Left ventricle myocardium inferior (tissue), 1 donor: ENCODE data around the gene EGFL7. TPM values are rescaled to one million over a fixed set of nuclear protein-coding genes. Genes with fewer than 3 reads are reported as not detected.

Source experiments
- DNase-seq: peaks from one replicate; pipeline ENCODE4 v3.0.0-alpha.2; 2020
- H3K27ac ChIP-seq: fragments of 200-600 bp; replicated peaks from 2 replicates; pipeline ENCODE4 v1.8.0; 2021
- H3K27me3 ChIP-seq: fragments of 200-600 bp; 2 replicates; pipeline ENCODE4 v1.8.0; 2021; ENCODE audit warnings: low read depth
- H3K36me3 ChIP-seq: fragments of 200-600 bp; 2 replicates; pipeline ENCODE4 v1.8.0; 2021
- H3K4me1 ChIP-seq: fragments of 200-600 bp; 2 replicates; pipeline ENCODE4 v1.8.0; 2021
- H3K4me3 ChIP-seq: fragments of 200-600 bp; 2 replicates; pipeline ENCODE4 v1.8.0; 2021; ENCODE audit warnings: mild to moderate bottlenecking, moderate library complexity
- H3K9me3 ChIP-seq: fragments of 200-600 bp; replicated peaks from 2 replicates; pipeline ENCODE4 v1.8.0; 2021
- intact Hi-C: fragments of 100-400 bp; cut with micrococcal nuclease; formaldehyde crosslinking; loops from one replicate; pipeline ENCODE4 v1.11.0; 2022
- total RNA-seq: library from RNA; stranded (reverse); fragmentation: NEBNext Ultra II Directional; extraction: Animal tissue kit (Norgen Biotek cat#: 25700); gene quantifications from one replicate; pipeline ENCODE4 v1.2.1, GENCODE V29; 2021
- TF ChIP-seq, protein P1 (sequence below): fragments of 200-600 bp; IDR thresholded peaks from 2 replicates; pipeline ENCODE4 v1.8.0; 2021; ENCODE audit warnings: antibody characterized with exemption, mild to moderate bottlenecking, borderline replicate concordance
- donor health status: DM: no; HTN: yes; CAD: no; lungs with severe emphysema.

EGFL7 gene
- total RNA-seq, 1 donor from 2014 or later: 81.5 TPM

DNA sequence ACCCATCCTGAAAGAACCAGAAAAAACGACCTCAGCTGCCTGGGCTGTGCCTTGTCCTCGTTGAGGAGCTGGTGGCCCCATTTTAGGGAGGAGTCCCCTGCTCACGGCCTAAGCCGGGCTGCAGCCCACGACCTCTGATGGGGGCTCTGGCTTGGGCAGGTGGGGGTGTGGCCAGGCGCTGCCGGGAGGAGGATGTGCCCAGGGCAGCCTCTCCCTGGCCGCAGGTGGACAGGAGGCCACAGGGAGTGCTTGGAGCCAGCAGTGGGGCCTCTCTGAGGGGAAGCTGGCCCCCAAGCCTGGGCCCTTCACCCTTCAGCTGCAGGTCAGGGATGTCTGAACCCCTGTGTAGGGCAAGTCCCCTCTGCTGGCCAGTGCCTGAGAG is 52.2 kb downstream of the EGFL7 start:
- Histone ChIP-seq H3K9me3 (no peaks in the 10 kb centered on the region), H3K27ac (peak overlapping the region; percentile 91), H3K27me3 (no peaks in the 10 kb centered on the region), H3K4me1 (peaks cover 62% of the 10 kb centered on the region), H3K36me3 (no peaks in the 10 kb centered on the region), H3K4me3 (peak overlapping the region; percentile 81)
- intact Hi-C loops: no loop called here
- TF ChIP-seq, protein P1, sequence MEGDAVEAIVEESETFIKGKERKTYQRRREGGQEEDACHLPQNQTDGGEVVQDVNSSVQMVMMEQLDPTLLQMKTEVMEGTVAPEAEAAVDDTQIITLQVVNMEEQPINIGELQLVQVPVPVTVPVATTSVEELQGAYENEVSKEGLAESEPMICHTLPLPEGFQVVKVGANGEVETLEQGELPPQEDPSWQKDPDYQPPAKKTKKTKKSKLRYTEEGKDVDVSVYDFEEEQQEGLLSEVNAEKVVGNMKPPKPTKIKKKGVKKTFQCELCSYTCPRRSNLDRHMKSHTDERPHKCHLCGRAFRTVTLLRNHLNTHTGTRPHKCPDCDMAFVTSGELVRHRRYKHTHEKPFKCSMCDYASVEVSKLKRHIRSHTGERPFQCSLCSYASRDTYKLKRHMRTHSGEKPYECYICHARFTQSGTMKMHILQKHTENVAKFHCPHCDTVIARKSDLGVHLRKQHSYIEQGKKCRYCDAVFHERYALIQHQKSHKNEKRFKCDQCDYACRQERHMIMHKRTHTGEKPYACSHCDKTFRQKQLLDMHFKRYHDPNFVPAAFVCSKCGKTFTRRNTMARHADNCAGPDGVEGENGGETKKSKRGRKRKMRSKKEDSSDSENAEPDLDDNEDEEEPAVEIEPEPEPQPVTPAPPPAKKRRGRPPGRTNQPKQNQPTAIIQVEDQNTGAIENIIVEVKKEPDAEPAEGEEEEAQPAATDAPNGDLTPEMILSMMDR: no peak
- DNase-seq: no peak

DNA sequence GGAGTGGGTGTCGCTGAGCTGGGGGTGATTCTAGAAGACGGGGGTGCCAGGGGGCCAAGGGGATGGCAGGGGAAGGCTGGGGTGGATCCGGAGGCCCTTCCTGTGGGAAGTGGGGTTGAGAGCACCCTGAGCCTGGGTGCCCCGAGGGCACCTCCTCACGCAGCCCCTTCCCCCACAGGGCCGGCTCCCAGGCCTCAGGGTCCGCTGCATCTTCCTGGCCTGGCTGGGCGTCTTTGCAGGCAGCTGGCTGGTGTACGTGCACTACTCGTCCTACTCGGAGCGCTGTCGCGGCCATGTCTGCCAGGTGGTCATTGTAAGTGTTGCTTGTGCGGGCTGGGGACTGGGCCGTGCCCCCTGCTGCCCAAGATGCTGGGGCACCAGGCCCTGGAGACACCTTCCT is 54.7 kb downstream of the EGFL7 start:
- no peak overlapping the region for H3K4me3 ChIP-seq
- peaks cover 9% of the 10 kb centered on the region for H3K36me3 ChIP-seq
- H3K27ac ChIP-seq: no peak overlapping the region
- DNase-seq: no peak
- peaks cover 78% of the 10 kb centered on the region for H3K4me1 ChIP-seq
- TF ChIP-seq, protein P1: no peak
- no peaks in the 10 kb centered on the region for H3K27me3 ChIP-seq
- no peaks in the 10 kb centered on the region for H3K9me3 ChIP-seq
- intact Hi-C loops: no loop called here

DNA sequence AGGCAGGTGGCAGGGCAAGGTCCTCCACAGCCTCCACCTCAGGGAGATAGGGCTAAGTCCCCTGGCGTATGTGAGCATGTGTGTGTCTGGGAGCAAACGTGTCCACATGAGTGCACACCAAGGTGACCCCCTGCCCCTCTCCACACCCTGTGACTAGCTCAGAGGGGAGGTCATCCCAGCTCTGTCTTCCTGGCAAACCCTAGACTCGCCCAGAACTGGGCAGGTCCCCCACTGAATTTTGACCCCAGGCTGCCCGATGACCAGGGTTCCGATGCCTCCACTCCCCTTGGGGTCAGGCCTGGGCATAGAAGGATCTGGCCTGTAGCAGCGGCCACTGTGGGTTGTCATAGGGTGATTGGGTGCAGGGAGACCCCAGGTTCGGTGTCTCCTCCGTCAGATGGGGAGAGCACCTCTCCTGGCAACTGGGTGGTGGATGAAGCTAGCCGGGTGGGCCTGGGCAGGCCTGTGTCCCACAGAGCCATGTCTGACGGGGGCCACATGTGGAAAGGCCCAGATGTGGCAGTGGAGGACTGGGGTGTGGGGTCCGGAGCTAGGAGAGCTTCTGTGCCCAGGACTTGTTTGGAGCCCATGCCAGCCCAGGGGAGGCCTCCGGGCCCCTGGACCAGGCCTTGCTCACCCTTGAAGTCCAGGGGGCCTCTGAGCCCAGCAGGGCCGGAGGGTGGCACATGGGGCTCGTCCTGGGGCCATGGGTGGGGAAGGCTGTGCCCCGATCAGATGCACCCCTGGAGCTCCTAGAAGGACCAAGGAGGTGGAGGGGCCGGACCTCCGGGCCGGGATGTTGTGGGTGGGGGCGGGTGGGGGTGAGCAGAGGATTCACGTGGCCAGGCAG is 55.9 kb downstream of the EGFL7 start:
- H3K4me1 ChIP-seq: peaks cover 79% of the 10 kb centered on the region

DNA sequence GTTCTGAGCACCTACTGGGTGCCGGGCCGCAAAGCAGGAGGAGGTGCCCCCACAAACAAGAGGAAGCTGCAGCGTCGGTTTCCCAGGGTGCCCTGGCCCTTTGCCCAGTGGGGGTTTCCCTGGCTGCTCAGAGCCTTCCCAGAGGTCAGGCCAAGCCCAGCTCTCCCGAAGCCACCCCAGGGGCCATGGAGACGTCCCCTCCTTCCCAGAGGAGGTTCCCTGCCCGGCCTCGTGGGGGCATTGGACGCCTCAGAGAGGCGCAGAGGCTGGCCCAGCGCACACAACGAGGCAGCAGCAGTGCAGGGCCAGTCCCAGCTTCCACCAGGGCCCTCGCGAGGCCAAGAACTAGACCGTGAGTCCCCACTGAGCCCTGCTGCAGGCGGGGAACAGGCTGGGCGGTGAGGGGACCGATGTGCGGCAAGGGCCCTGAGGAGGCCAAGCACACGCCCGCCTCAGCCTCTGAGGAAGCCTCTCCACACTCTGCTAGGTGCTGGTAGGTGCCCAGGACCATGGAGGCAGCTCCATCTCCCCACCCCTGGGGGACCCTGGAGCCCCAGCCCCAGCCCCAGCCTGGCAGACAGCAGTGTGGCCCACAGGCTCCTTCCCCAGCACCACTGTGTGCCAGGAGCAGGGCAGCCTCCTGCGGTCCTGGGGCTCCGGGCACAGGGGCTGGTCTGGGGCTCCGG is 56.6 kb downstream of the EGFL7 start:
- peaks cover 28% of the 10 kb centered on the region for H3K36me3 ChIP-seq
- peak overlapping the region; percentile 78 for H3K27ac ChIP-seq
- DNase-seq: no peak
- intact Hi-C loops: no loop called here
- no peaks in the 10 kb centered on the region for H3K27me3 ChIP-seq
- peaks cover 78% of the 10 kb centered on the region for H3K4me1 ChIP-seq
- TF ChIP-seq, protein P1: no peak
- H3K9me3 ChIP-seq: no peaks in the 10 kb centered on the region
- H3K4me3 ChIP-seq: peak overlapping the region; percentile 15

More for the DNA sequence above, 55.9 kb downstream of the EGFL7 start:
- H3K27ac ChIP-seq: peak overlapping the region; percentile 78
- H3K4me3 ChIP-seq: no peak overlapping the region
- intact Hi-C loops: no loop called here
- no peak for DNase-seq
- H3K9me3 ChIP-seq: no peaks in the 10 kb centered on the region
- no peaks in the 10 kb centered on the region for H3K27me3 ChIP-seq
- peaks cover 21% of the 10 kb centered on the region for H3K36me3 ChIP-seq
- TF ChIP-seq, protein P1: no peak

DNA sequence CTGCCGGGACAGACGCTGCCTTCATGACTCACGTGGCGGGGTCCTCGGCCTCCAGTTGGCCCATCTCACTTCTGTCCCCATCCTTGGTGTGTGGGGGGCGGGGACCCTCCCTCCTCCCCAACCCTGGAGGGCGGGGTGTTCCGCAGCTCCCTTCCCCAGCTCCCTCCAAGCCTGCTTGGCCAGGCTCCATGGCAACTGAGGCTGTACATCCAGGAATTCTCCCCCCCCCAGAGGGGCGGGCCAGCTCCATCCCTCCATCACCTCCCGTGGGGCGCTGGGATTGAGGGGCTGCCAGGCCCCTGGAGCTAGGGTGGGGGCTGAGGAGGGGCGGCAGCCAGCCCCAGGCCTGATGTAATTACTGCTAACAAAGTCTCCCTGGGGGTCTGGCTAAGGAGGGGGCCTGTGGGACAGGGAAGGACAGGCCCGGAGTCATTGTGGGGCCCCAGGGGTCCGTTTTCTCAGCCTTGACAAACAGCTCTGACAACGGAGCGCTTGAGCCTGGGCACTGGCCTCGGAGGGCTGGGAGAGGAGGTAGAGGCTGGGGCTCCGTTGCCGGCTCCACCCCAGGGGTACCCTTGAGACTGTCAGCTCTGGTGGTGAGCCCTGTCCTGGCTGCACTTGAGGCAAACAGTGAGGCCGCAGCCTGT is 57.7 kb downstream of the EGFL7 start:
- TF ChIP-seq, protein P1: no peak
- Histone ChIP-seq H3K4me3 (peak overlapping the region; percentile 15), H3K27ac (peak overlapping the region; percentile 78), H3K9me3 (no peaks in the 10 kb centered on the region), H3K36me3 (peaks cover 39% of the 10 kb centered on the region), H3K4me1 (peaks cover 78% of the 10 kb centered on the region), H3K27me3 (no peaks in the 10 kb centered on the region)
- peak; percentile 51 for DNase-seq
- intact Hi-C loops: no loop called here
